GM19351 (cell line): Measurements from ENCODE around the gene TTLL3.
"Not testable (repeated sequence)": the region's sequence is repeated elsewhere in the genome, so short reads cannot be mapped to it uniquely, and the experiment has no call there.

Experiments
- ATAC-seq: cut with Tn5 transposase; IDR thresholded peaks from one replicate; pipeline ENCODE4 v1.9.1; 2021; ENCODE audit warnings: mild to moderate bottlenecking, moderate library complexity; ENCODE audit not compliant: unreplicated experiment

TTLL3 gene

GRCh38 chr3:9834520-9835380 is 24.7 kb downstream of the TTLL3 start:
- ATAC-seq: no peak

GRCh38 chr3:9837701-9838582 is 27.9 kb downstream of the TTLL3 start:
- ATAC-seq: no peak

- ATAC-seq: no peak
Observed at GRCh38 chr3:9838856-9839255, 28.8 kb downstream of the TTLL3 start.

GRCh38 chr3:9841015-9841414 is 31.0 kb downstream of the TTLL3 start:
- ATAC-seq: no peak

GRCh38 chr3:9843715-9844438 is 33.8 kb downstream of the TTLL3 start, which contains the start of gene RPUSD3:
RPUSD3 (minus strand) TSS chr3:9844008; CDS start chr3:9843990, 18 bp downstream.
- ATAC-seq: peak; percentile 98

GRCh38 chr3:9846231-9846630 is 36.2 kb downstream of the TTLL3 start:
- ATAC-seq: no peak

- no peak for ATAC-seq
Observed at GRCh38 chr3:9846931-9847488, 36.9 kb downstream of the TTLL3 start.

GRCh38 chr3:9847870-9848269 is 37.8 kb downstream of the TTLL3 start:
- ATAC-seq: not testable (repeated sequence)

GRCh38 chr3:9848860-9849259 is 38.8 kb downstream of the TTLL3 start:
- ATAC-seq: not testable (repeated sequence)

- not testable (repeated sequence) for ATAC-seq
Observed at GRCh38 chr3:9851383-9851782, 41.3 kb downstream of the TTLL3 start.

- ATAC-seq: not testable (repeated sequence)
Observed at GRCh38 chr3:9851926-9852325, 41.9 kb downstream of the TTLL3 start.

GRCh38 chr3:9852528-9852927 is 42.5 kb downstream of the TTLL3 start:
- no peak for ATAC-seq

- ATAC-seq: not testable (repeated sequence)
Observed at GRCh38 chr3:9854291-9854940, 44.4 kb downstream of the TTLL3 start.

- ATAC-seq: no peak
Observed at GRCh38 chr3:9855594-9855993, 45.5 kb downstream of the TTLL3 start.

- no peak for ATAC-seq
Observed at GRCh38 chr3:9859530-9860025, 49.5 kb downstream of the TTLL3 start.

GRCh38 chr3:9861201-9861600 is 51.1 kb downstream of the TTLL3 start:
- ATAC-seq: no peak

GRCh38 chr3:9861626-9862130 is 51.6 kb downstream of the TTLL3 start:
- no peak for ATAC-seq

- ATAC-seq: no peak
Observed at GRCh38 chr3:9862391-9863057, 52.5 kb downstream of the TTLL3 start.

- no peak for ATAC-seq
Observed at GRCh38 chr3:9863058-9863772, 53.2 kb downstream of the TTLL3 start.
